HG03175 (cell line): ENCODE measurements around the gene TAPBPL.
"Not testable (repeated sequence)": the region's sequence is repeated elsewhere in the genome, so short reads cannot be mapped to it uniquely, and the experiment has no call there.

Source experiments
- ATAC-seq: cut with Tn5 transposase; IDR thresholded peaks from one replicate; pipeline ENCODE4 v1.9.1; 2021; ENCODE audit warnings: mild to moderate bottlenecking, moderate library complexity; ENCODE audit not compliant: unreplicated experiment

TAPBPL gene

DNA sequence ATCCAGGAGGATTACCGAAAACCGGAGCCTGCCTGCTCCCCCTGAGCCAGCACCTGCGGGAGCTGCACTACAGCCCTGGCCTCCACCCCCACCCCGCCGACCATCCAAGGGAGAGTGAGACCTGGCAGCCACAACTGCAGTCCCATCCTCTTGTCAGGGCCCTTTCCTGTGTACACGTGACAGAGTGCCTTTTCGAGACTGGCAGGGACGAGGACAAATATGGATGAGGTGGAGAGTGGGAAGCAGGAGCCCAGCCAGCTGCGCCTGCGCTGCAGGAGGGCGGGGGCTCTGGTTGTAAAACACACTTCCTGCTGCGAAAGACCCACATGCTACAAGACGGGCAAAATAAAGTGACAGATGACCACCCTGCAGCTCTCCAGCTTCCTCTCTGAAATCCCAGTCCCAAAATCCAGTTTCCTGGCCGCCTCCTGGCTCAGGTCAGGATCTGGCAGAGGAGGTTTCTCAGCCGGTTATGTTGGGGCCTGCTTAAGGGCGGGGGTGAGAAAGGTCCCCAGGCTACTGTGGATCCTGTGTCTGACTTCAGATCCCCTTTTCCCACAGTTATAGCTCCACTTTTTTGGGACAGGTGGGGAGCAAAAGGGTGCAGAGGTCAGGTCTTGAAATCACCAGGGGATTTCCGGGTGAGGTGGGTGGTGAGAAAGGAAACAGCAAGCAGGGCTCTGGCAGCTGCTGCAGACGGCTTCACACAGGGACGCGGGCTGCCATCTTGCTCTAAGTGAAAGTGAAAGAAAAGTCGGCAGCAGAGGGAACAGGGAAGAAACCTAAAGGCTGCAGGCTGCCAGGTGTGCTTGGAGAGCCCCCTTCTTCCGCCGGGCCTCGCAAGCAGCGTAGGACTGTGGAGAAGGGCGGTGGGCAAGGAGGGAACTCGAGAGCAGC lies at the start of gene TAPBPL:
TSS of gene TAPBPL (plus strand) at position 695 of the 897 bp plus-strand sequence. CDS start 207 bp downstream, outside the sequence.
- peak; percentile 67 for ATAC-seq

- no peak for ATAC-seq
These were observed 47.5 kb upstream of the TAPBPL start for GRCh38 chr12:6404390-6404789.

- no peak for ATAC-seq
These were observed 45.9 kb upstream of the TAPBPL start for GRCh38 chr12:6405963-6406362.

DNA sequence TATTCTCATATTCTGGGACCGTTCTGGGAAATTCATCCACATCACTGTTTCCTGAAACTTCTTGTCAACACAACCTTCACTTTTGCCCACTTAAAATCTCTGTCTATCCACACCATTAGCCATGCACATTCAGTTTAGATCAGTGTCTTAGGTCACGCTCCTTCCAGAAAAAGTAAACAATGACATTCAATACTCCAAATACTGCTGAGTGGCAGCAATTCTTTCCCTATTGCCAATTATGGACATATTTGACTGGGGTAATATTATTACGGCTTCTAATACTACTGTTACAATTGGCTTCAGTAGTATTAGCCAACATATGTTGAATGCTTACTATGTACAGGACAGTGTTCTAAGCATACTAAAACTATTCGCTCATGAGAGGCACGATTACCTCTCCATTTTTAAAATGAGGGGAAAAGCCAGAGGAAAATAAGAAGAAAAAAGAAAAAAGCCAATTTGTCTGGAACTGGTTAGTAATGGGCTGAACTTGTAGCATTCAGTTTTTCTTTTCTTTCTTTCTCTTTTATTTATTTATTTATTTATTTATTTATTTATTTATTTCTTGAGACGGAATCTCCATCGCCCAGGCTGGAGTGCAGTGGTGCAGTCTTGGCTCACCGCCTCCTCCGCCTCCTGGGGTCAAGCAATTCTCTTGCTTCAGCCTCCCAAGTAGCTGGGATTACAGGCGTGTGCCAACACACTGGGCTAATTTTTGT lies 44.4 kb upstream of the TAPBPL start:
- ATAC-seq, result no peak

DNA sequence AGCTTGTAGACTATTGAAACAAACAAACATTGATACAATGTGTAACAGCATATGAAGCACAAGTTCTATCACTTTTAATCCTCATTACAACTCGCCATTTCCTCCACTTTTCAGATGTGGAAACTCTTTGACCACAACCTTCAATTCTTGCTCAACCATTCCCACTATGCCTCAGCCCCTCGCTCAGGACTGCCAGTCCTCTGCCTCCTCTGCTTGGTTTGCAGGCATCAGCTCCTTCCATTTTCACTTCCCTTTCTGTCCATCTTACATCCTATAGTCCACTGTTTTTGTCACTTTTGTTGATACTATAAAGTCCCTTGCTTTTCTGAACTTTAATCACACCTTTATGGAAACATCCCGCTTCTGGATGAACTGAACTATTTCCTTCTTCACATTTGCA lies 35.2 kb upstream of the TAPBPL start:
- no peak for ATAC-seq

DNA sequence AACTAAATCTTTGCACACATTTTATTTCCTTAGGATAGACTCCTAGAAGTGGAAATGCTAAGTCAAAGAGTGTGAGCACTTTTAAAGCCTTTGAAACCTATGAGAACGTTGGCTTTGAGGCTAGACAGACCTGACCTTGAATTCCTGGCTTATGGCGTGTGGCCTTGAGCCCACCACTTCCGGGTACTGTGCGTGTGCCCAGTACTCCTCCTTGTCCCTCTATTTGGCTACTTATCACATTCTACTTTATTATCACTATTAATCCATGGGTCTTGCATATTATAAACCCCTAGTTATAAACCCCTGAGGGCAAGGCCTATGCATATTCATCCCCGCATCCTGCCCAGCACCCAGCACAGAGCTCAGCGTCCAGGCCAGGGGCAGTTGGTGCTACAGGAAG lies 33.0 kb upstream of the TAPBPL start:
- ATAC-seq, result no peak

DNA sequence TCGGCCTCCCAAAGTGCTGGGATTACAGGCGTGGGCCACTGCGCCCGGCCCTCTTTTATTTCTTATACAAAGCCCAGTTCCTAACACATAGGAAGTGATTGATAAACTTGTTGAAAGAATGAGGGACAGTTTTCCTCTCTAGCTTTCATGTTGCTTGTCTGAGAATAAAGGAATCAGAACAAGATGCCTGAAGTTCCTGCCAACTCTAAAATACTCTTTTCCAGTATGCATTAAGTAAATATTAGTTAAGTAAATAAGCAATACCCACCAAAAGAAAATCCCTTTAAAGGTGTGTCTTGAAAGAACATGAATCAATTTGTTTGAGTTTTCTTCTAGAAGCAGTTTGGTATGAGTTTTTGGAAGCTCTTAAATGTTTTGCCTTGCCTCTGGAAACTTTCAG lies 31.5 kb upstream of the TAPBPL start:
- no peak for ATAC-seq

DNA sequence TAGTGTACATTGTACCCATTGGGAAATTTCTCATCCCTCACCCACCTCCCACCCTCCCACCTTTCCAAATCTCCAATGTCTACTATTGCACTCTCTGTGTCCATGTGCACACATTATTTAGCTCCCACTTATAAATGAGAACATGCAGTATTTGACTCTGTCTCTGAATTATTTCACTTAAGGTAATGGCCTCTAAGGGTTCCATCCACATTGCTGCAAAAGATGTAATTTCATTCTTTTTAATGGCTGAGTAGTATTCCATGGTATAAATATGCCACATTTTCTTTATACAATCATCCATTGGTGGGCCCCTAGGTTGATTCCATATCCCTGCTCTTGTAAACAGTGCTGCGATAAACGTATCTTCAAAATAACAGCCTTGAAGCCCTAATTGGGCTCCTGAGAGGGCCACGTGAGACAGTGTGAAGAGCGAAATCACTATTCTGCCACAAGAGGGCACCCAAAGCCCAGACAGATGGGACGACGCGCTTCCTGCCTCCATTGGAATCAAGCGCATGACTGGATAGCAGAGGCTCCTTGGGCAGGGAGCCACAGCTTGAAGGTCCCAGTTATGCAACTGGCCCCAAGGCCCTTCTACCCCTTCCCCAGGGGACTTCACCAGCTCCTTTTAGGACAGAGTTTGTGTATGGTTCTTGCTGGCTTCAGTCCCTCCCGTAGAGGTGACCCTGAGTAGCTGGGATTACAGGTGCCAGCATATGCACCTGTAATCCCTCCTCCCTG lies 28.4 kb upstream of the TAPBPL start:
- no peak for ATAC-seq

GRCh38 chr12:6424008-6424347 lies 27.9 kb upstream of the TAPBPL start:
- ATAC-seq, result no peak

DNA sequence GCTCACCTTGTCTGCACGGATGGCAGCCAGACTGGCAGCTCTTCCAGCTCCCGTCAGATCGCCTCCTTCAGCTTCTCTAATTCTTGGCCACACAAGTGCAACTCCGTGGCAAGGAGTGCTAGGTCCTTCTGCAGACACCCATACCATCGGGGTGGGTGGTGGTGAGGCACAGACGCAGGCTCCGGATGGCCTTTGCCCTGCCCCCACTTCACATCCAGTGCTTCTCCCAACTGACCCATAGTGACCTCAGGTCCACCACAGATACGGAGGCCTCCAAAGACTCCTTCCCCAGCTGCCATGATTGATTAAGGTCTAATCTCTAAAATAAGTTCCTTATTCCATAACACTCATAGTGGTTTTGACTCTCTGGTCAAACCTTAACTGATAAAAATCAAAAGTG lies 27.0 kb upstream of the TAPBPL start:
- ATAC-seq, result no peak

- peak; percentile 26 for ATAC-seq
These were observed 26.0 kb upstream of the TAPBPL start for GRCh38 chr12:6425590-6426531.

GRCh38 chr12:6426882-6427671 lies 24.8 kb upstream of the TAPBPL start:
- ATAC-seq, result peak; percentile 73

GRCh38 chr12:6427796-6428195 lies 24.0 kb upstream of the TAPBPL start:
- ATAC-seq, result not testable (repeated sequence)

GRCh38 chr12:6428326-6428725 lies 23.5 kb upstream of the TAPBPL start:
- ATAC-seq, result no peak

- ATAC-seq, result no peak
These were observed 21.5 kb upstream of the TAPBPL start for GRCh38 chr12:6430124-6430989.

GRCh38 chr12:6432991-6433390 lies 18.9 kb upstream of the TAPBPL start:
- ATAC-seq, result no peak

DNA sequence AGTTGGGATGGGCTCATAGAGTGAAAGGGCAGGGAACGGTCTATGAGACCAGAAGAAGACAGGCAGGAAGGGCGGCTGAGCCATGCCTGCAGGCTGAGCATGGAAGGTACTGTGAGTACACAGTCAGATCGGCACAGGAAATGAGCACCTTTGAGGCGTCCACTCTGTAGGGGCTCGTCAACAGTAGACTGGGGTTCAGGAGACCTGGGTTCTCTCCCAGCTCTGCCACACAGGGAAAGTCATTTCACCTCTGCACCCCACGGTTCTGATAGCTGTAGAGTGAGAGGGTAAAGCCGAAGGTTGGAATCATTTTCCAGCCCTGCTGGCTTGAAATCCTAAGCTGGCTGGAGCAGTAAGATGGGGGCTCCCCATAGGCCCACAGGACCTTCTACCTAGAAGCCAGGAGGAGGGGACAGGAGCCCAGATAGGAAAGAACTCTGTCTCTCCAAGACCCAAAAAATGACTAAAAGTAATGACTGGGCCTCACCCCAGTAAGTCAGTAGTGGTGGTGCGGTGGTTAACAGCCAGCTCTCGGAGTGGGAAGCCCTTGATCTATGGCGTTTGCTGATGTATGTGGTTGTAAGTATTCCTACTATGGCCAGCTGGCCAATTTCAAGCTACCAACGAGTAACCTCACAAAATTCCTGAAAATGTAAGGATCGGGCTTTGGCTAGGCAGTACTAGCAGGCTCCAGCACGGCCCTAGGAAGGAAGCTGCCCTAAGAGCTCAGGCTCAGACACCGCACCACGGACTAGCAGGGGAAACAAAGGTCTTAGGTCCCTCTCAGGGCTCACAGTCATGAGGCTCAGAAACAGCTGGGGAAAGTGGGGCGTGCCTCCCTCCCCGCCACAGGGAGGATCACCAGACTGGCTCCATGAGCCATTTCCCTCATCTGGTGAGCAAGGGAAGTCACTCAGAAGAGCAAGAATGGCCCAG lies 17.4 kb upstream of the TAPBPL start:
- no peak for ATAC-seq
